SU-DHL-6 (cell line): Measurements from ENCODE around the gene PRDM7.
"Not testable (repeated sequence)": the region's sequence is repeated elsewhere in the genome, so short reads cannot be mapped to it uniquely, and the experiment has no call there.

Source experiments
- CTCF ChIP-seq: fragments of 200-600 bp; sonication (generic); IDR thresholded peaks from one replicate; pipeline ENCODE4 v1.5.1; 2017; ENCODE audit warnings: antibody characterized with exemption, mild to moderate bottlenecking, low read length, moderate library complexity; ENCODE audit not compliant: insufficient read depth, poor library complexity, severe bottlenecking
- EZH2phosphoT487 ChIP-seq: fragments of 200-600 bp; sonication (generic), shearing (Covaris generic); conservative IDR thresholded peaks from 2 replicates; pipeline ENCODE4 v1.6.1; 2018; ENCODE audit warnings: mild to moderate bottlenecking, antibody characterized with exemption, low read length, moderate library complexity, mixed read lengths

- not testable (repeated sequence) for TF ChIP-seq CTCF, EZH2phosphoT487
These were observed 21.8 kb upstream of the PRDM7 start for GRCh38 chr16:90098936-90099335.
